Measurements from ENCODE around the gene CORO1C. TPM values are rescaled to one million over a fixed set of nuclear protein-coding genes. Genes with fewer than 3 reads are reported as not detected.
A peak's percentile ranks its signal among the peaks of the same experiment; 100 is the strongest.

The CORO1C gene
- total RNA-seq, 1 experiment from 2014 or later = 195 TPM

GRCh38 chr12:108694812-108695278, 36.5 kb downstream of the CORO1C start:
- Mint-ChIP-seq H3K27ac (ENCODE audit: unreplicated experiment) (no peak overlapping the region), H3K4me1 (ENCODE audit: low read depth, unreplicated experiment) (peaks cover 37% of the 10 kb centered on the region), H3K27me3 (ENCODE audit: insufficient read depth, unreplicated experiment) (no peaks in the 10 kb centered on the region), H3K9me3 (ENCODE audit: unreplicated experiment) (no peaks in the 10 kb centered on the region), H3K4me3 (ENCODE audit: unreplicated experiment) (no peak overlapping the region), H3K36me3 (ENCODE audit: insufficient read depth, unreplicated experiment) (peaks cover 63% of the 10 kb centered on the region)
- TF ChIP-seq CTCF (IDR thresholded peaks at IDR 0.05; ENCODE audit: insufficient read depth in 1 of 2, low read depth in 1 of 2, low read length in 1 of 2, severe bottlenecking in 1 of 2, unreplicated experiment in 1 of 2) = no peak
- DNase-seq = no peak
- H3K4me3 ChIP-seq (ENCODE audit: low read depth, low read length) = no peak overlapping the region
- no TSS peak for BruUV-seq (replicated peaks)
- no peaks in the 10 kb centered on the region for H3K27me3 ChIP-seq (replicated peaks; ENCODE audit: control insufficient read depth, insufficient read depth, low read length)
- intact Hi-C loops (cut with micrococcal nuclease; ENCODE audit: unreplicated experiment) = no loop called here
- ChIA-PET POLR2A (no interaction called here), CTCF (no interaction called here)
- H3K9me3 ChIP-seq = no peaks in the 10 kb centered on the region
- peaks cover 24% of the 10 kb centered on the region for H3K4me1 ChIP-seq
- H3K36me3 ChIP-seq (ENCODE audit: control insufficient read depth, insufficient read depth, low read length) = no peaks in the 10 kb centered on the region; the same call in none of the 2 replicates

- H3K4me1 Mint-ChIP-seq (ENCODE audit: low read depth, unreplicated experiment) = peaks cover 45% of the 10 kb centered on the region
- no TSS peak for BruUV-seq (replicated peaks)
- H3K36me3 Mint-ChIP-seq (ENCODE audit: insufficient read depth, unreplicated experiment) = peaks cover 61% of the 10 kb centered on the region
- H3K9me3 Mint-ChIP-seq (ENCODE audit: unreplicated experiment) = no peaks in the 10 kb centered on the region
- no peaks in the 10 kb centered on the region for H3K27me3 Mint-ChIP-seq (ENCODE audit: insufficient read depth, unreplicated experiment)
- H3K4me1 ChIP-seq = peaks cover 35% of the 10 kb centered on the region
- H3K9me3 ChIP-seq = no peaks in the 10 kb centered on the region
- intact Hi-C loops (cut with micrococcal nuclease; ENCODE audit: unreplicated experiment) = no loop called here
- POLR2A ChIA-PET = no interaction called here
- H3K4me3 Mint-ChIP-seq (ENCODE audit: unreplicated experiment) = no peak overlapping the region
- peak overlapping the region; percentile 89 for H3K27ac Mint-ChIP-seq (ENCODE audit: unreplicated experiment)
- TF ChIP-seq CTCF (IDR thresholded peaks at IDR 0.05; ENCODE audit: insufficient read depth in 1 of 2, low read depth in 1 of 2, low read length in 1 of 2, severe bottlenecking in 1 of 2, unreplicated experiment in 1 of 2) = no peak
- DNase-seq = no peak
- no peaks in the 10 kb centered on the region for H3K27me3 ChIP-seq (replicated peaks; ENCODE audit: control insufficient read depth, insufficient read depth, low read length)
- CTCF ChIA-PET = no interaction called here
- no peaks in the 10 kb centered on the region; the same call in none of the 2 replicates for H3K36me3 ChIP-seq (ENCODE audit: control insufficient read depth, insufficient read depth, low read length)
- no peak overlapping the region for H3K4me3 ChIP-seq (ENCODE audit: low read depth, low read length)
These were observed 37.6 kb downstream of the CORO1C start for GRCh38 chr12:108693751-108694150.

- no peak for TF ChIP-seq CTCF (IDR thresholded peaks at IDR 0.05; ENCODE audit: insufficient read depth in 1 of 2, low read depth in 1 of 2, low read length in 1 of 2, severe bottlenecking in 1 of 2, unreplicated experiment in 1 of 2)
- no peaks in the 10 kb centered on the region for H3K9me3 ChIP-seq
- Mint-ChIP-seq H3K36me3 (ENCODE audit: insufficient read depth, unreplicated experiment) (peaks cover 61% of the 10 kb centered on the region), H3K27me3 (ENCODE audit: insufficient read depth, unreplicated experiment) (no peaks in the 10 kb centered on the region), H3K4me3 (ENCODE audit: unreplicated experiment) (no peak overlapping the region), H3K9me3 (ENCODE audit: unreplicated experiment) (no peaks in the 10 kb centered on the region), H3K4me1 (ENCODE audit: low read depth, unreplicated experiment) (peaks cover 45% of the 10 kb centered on the region), H3K27ac (ENCODE audit: unreplicated experiment) (peak overlapping the region; percentile 89)
- ChIA-PET CTCF (interaction anchor here (0.7 kb wide), 1 partner anchor 35 kb away, joined by 6 read pairs; no protein-coding TSS in a partner anchor), POLR2A (interaction anchor here (0.7 kb wide), 1 partner anchor 8 kb away, joined by 4 read pairs; no protein-coding TSS in a partner anchor)
- no peaks in the 10 kb centered on the region; the same call in none of the 2 replicates for H3K36me3 ChIP-seq (ENCODE audit: control insufficient read depth, insufficient read depth, low read length)
- BruUV-seq (replicated peaks) = no TSS peak
- peaks cover 36% of the 10 kb centered on the region for H3K4me1 ChIP-seq
- H3K4me3 ChIP-seq (ENCODE audit: low read depth, low read length) = no peak overlapping the region
- intact Hi-C loops (cut with micrococcal nuclease; ENCODE audit: unreplicated experiment) = no loop called here
- no peak for DNase-seq
- H3K27me3 ChIP-seq (replicated peaks; ENCODE audit: control insufficient read depth, insufficient read depth, low read length) = no peaks in the 10 kb centered on the region
These were observed 38.1 kb downstream of the CORO1C start for GRCh38 chr12:108693186-108693730.

All from Caco-2 (cell line).